AML-193 (cell line): ENCODE results near the gene AMPD1.

Source experiments
- DNase-seq, 2 experiments: peaks; one replicate each; lab custom pipeline; 2025; lab: John Stamatoyannopoulos, UW

AMPD1 gene

DNA sequence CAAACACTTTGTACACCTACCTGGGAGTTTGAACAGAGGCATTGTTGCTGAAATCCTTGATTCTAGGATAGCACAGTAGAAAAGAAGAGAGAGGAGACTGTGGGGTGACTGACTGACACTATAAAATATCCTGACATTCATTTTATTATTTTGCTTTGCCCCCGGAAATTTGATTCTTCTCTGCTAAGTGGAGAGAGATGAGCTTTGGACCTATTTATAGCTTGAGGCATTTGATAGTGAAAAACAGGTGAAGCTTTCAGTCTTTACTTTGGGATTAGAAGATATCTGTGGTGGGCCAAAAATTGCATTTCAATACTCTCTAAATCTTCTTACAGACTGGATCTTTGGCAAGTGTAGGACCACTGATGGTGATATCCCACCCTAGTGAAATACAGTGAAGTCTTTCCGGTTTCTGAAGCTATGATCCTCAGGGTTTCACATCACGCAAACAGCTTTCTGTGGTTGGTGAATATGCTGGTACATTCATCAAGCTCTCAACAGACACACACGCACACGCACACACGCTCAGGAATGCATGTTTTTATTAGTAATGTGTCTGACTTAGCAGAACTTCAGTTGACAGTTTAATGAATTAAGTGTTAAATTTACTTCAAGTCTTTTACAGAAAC, at the start of gene AMPD1:
TSS of gene AMPD1 (minus strand) at position 117 of the 629 bp plus-strand sequence. CDS start at position 42, 75 bp downstream.
- no peak for DNase-seq

DNA sequence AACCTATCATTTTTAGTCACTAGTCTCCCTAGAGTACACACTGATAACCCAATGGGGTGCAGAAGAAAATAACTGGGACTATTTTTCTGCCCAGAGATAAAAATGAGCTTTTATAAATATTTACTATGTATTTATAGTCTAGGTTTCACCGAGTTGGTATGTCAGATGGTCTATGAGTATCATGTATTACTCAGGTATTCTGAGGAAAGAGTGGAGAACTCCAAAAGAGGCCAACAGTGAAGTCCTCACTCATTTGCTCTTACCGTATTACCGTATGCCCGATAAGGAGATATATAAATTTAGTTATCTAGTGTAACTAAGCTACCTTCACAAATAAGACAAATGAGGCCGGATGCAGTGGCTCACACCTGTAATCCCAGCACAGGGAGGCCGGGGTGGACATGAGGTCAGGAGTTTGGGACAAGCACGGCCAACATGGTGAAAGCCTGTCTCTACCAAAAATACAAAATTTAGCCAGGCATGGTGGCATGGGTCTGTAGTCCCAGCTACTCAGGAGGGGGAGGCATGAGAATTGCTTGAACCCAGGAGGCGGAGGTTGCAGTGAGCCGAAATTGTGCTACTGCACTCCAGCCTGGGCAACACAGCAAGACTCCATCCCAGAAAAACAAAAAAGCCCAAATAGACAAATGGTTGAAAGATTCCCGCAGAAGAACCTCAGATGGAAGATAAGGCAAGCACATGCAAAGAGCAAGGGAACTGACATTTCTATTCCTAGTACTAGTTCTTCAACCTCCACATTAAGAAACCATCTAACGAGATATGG, 46.8 kb upstream of the AMPD1 start:
- DNase-seq: no peak

DNA sequence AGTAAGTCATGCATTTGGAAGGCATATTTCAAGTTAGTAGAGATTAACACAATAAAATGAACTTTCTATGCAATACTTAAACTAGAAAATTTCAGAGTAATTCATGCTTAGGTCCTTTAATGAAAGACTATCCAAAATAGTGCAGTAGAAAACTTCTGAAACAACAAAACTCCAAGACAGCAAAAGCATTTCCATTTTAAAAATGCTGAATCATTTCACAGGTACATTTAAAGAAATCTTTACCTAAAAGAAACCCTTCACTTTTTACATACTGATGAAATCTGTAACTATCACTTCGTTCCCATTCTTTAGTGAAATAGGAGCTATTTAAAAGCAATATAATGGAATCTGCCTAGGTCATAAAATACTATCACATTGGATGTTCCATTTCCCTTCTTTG, 45.0 kb upstream of the AMPD1 start:
- DNase-seq: no peak

DNA sequence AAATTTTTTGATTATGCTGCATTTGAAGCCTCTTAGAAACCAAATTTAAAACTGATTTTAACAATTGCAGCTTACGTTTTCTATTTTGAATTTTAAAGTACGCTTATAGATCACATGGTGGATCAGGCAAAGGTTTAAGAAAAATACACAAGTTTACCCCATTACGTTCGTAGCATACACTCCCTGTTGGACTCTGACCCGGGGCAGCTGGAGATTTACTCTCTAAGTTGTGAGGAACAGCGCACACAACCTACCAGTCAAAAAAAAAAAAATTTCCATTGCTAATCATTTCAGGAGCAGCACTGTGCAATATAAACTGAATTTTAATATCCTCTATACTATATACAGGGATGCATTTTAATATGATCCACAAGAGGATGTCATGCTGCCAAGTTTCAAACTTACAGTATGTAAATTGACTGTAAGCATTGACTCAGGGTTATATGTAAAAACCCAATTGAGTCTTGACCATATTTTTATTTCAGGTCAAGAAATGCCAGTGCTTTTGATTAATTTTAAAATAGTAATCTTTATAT, 42.0 kb upstream of the AMPD1 start:
- no peak for DNase-seq

DNA sequence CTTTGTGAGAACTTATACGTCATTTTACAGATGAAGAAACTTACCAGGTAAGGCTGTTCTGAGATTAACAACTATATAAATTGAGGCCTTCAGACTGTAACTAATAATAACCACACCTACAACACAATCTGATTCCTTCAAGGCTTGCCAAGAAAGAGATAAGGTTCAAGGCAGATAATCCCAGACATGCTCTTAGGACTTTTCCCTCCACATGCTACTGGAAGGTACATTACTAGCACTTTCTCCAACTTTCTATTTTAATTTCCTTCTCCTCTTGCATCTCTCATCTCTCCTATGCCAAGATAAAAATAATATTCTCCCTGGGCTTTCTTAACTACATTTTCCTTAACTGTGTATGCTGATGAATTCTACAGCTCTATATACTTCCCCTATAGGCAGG, 40.1 kb upstream of the AMPD1 start:
- no peak for DNase-seq

DNA sequence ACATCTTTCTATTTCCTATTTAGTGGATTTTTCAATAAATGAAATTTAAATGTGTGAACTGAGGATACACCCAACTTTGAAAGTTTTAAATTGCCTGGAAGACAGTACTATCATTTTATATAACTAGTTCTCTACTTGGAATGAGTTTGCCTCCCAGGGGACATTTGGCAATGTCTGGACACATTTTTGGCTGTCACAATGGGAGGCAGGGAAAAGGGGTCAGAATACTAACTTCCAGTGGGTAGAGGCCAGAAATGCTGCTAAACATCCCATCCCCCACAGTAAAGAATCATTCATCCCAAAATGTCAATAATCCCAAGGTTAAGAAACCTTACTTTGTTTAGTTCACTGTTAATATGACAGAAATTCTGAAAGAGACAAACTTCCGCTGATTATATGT, 34.4 kb upstream of the AMPD1 start:
- DNase-seq: no peak

DNA sequence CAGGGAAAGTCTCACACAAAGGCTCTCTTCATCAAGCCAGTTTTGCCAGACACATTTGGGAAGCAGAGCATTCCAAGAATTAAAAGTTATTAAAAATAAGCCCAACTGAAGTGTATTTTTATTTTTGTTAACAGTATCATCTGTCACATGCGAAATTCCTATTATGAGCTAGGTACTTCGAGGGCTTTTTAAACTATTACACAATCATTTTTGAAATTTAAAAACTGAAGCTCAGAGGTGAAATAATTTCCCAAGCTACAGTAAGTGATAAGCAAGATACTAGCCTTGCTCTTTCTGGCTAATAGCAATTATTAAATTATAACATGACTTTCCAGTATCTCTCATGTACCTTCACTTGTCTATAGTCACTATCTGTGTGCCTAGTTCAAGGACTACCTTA, 33.2 kb upstream of the AMPD1 start:
- no peak for DNase-seq

DNA sequence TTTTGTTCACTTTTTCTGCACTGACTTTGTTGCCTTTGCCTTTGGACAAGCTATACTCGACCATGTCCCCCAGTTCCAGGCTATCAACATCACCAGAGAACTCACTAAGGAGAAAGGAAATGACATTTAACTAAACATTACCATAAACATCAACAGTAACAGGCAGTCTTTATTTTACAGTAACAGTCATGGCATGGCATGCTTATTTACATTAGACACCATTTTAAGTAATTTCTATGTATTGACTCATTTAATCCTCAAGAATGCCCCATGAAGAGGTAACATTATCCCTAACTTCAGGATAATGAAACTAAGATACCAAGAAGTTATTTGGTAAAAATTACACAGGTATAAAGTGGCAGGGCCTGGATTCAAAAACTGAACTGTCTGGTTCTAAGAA, 29.9 kb upstream of the AMPD1 start:
- DNase-seq: no peak

DNA sequence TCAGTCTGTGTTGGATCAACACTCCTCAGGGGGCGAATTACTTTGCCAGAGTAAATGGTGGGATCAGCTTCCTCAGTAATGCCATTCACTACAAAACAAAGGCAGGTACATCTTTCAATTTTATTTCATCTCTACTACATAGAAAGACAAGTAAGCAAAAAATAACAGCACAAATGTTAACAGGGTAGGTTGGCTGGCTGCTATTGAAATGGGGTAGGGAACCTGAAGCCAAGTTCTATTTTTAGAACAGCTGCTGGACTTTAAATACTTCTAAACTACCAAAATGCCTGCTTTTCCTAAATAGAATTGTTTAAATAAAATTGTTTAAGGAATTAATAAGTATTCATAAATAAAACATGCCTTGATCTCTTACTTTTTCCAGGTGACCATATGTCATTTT, 28.6 kb upstream of the AMPD1 start:
- no peak for DNase-seq

DNA sequence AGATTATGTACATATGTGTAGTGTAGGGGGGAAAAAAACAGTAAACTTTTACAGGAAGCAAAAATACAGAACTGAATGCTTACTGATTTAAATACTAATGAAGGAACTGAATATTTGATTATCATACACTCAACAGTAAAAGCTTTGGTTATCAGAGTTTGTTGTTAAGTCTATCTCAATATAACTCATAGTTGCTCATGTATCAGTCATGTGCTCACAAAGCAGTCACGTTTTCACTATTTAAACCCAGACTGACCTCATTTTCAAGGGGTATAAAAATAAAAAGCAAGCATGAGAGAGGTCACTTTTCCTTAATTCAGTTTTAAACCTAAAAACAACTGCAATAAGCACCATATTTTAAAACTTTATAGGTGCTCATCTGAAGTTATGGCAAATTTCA, 28.1 kb upstream of the AMPD1 start:
- DNase-seq: no peak

DNA sequence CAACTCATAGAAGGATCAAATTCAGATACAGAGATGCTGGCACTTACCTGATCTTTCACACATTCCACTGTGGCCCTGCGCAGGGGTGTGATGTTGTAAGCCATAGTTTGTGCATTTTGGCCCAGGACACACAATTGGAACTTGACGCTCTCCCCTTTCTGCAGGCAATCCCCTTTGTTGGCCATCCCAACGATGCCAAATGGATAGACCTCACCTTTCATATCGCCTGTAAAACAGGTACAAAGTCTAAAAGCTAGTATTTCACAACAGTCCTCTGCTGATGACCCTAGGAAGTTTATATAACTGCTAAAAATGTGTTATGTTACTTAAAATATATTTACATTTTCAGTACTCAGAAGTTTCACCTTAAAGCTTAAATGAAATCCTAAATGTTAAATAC, 25.1 kb upstream of the AMPD1 start:
- no peak for DNase-seq

DNA sequence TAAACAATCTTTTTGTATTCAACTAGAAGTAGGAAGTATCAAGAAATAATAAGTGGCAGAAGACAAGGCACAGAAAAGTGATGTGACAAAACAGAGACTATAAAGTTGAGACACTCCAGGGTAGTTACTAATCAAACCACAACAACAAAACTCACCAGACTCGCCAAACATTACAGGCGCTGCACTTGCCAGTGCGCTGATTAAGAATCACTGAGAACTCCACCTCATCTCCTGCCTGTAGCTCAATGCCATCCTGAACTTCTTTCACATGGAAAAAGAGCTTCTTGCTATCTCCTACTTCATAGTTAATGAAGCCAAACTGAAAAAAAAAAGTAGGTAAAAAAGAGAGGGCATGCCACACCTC, 24.1 kb upstream of the AMPD1 start:
- DNase-seq: no peak

DNA sequence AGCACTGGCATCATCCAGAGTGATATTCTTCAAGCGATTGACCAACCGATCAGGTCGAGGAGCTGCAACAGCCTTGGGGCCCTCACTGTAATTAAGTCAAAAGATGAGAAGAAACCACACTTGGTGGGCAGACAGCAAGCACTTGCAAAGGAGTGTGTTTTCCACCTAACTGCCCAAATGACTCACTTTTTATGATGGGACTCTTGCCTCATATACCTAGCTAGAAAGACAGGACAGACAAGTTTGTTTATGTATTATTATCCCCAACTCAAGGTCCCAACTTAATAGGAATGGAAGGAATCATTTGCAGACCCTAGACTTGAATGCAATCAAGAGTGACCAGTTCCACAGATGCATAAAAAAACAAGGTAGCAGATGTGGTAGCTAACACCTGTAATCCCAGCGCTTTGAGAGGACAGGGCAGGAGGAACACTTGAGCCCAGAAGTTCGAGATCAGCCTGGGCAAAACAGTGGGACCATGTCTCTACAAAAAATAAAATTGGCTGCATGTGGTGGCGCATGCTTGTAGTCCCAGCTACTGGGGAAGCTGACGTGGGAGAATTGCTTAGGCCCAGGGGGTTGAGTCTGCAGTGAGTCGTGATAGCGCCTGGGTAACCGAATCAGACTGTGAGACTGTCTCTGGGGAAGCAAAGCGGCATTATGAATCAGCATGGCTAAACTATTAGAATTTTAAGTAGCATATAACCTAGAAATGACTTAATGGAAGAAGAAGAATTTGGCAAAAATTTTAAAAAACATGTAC, 23.5 kb upstream of the AMPD1 start:
- no peak for DNase-seq

DNA sequence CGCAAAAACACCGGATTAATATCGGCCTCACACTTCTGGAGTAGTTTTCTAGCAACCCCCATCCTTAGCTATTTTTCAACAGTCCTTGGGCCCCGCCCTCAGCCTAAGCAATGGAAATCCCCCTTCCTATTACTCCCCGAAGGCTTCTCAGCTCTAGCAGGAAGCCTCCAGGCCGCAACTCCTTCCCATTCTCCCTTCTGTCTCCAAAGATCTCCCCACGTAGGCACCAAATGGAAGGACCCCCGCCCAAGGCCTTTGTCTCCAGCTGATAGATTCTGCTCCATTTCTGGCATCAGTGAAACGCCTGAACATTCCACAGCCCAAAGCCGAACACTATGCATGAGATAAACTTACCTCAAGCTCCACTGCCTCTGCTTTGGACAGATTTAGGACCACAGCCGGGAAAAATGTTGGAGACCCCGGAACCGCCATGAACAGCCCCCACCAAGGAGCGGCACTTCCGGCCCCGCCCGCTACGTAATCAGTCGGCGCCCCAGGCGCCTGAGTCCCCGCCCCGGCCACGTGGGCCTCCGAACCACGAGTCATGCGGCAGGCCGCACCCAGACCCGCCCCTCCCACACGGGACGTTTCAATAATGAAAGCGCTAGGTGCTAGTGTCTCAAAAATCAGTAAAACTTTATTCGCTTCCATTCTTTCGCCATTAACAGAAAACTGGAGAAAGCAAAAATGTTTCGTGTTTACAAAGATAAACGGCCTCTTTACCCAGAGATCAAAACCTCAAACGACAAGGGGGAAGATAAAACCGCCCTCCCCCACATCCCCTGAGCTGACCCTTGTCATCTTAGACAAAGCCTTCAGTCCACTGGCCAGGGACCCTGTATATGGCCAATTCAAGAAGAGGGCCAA, 21.2 kb upstream of the AMPD1 start, which contains the start of gene NRAS:
TSS of gene NRAS (minus strand) at position 468 of the 867 bp plus-strand sequence. CDS start 611 bp downstream, outside the sequence.
- DNase-seq: peak; percentile 69 to 71

DNA sequence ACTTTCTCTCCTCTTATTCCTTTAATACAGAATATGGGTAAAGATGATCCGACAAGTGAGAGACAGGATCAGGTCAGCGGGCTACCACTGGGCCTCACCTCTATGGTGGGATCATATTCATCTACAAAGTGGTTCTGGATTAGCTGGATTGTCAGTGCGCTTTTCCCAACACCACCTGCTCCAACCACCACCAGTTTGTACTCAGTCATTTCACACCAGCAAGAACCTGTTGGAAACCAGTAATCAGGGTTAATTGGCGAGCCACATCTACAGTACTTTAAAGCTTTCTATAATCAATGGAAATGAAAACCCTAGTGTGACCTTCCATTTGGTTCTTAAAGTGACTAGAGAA, 20.6 kb upstream of the AMPD1 start:
- DNase-seq: no peak

DNA sequence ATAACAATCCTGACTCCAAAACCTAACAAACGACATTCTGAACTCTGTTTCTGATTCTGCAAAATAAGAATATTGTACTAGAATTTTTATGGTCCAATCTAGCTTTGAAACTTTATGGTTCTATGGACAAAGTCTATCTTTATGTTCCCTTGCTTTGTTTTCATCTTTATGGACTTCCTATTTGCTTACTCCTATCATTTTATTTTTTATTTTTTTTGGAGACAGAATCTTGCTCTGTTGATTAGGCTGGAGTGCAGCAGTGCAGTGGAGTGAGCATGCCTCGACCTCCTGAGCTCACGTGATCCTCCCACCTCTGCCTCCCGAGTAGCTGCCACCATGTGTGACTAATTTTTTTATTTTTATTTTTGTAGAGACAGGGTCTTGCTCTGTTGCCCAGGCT, 17.6 kb upstream of the AMPD1 start:
- DNase-seq: no peak

DNA sequence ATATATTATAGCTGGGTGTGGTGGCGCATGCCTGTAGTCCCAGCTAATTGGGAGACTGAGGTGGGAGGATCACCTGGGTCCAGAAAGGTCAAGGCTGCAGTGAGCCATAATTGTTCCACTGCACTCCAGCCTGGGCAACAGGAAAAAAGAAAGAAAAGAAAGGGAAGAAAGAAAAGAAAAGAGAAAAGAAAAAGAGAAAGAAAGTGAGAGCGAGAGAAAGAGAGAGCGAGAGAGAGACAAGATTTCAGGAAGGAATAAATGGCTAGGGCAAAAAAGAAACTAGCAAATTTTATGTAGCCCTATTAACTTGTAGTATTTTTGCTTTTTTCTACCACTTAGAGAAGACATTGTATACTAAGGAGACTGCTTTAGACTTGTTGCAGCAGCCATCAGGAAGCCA, 15.0 kb upstream of the AMPD1 start:
- no peak for DNase-seq

DNA sequence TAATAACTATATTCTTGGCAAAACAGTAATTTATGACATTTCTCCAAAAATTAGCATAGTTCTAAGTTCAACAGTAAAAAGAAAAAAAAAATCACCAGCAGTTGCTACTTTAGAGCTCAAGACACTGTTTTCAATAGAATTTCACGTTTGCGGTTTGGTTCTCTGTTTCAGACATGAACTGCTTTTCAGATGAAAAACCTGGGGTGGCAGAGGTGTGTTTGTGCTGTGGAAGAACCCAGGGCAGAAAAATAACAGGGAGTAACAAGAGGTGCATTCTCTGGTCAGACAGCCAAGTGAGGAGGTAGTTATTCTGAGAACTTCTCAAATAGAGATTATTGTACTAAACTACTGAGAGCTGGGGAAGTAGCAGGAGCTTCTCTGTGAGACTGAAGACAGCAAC, 12.3 kb upstream of the AMPD1 start:
- no peak for DNase-seq

DNA sequence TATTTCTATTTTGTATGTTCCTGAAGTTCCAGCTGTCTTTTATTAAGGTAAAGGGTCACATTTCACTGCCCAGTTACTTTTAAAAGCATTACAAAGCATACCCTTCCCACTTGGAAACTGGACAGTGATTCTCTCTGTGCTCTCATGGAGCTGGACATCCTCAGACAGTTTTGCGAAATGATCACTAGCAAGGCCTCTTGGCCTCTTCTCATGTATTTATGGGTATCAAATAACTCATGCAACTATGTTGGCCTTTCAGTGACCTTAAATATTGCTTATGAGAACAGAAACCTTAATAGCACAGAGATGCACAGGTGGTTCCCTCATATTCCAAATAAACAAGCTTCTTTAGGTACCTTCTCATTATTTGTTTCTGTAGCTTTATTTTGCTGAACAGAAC, 7.9 kb upstream of the AMPD1 start:
- DNase-seq: no peak

DNA sequence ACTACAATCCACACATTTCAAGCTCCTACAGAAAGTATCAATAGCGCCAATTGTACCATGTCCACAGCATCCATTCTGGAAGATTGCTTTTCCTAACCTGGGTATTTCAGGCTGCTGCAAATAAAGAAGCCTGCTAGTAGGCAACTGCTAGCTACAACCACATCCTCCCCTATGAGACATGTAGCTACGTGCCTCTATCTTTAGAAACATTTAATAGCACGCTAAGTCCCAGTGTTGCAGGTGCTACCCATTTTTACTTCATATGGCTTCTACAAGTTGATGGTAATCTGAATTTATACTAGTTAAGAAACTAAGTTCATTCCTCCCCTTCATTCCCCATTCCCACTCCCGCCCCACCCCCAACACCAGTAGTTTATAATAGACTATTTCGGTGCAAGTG, 7.4 kb upstream of the AMPD1 start:
- DNase-seq: no peak

DNA sequence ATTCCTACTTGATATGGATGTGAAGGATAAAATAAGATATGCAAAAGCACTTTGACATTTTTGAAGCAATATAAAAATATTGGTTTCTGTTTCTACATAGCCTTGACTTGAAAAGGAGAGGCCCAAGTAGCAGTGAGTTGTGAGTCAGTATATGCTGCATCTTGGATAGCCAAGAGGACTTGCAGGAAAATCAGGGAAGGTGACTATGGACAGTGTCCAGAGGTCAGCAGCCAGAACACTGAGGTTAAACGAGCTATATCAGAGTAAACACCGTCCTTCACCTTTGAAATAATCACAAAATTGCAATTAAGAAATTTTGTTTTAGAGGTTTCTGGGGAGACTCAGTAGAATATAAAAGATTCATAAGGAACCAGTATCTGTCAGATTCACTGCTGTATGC, 6.6 kb upstream of the AMPD1 start:
- DNase-seq: no peak

DNA sequence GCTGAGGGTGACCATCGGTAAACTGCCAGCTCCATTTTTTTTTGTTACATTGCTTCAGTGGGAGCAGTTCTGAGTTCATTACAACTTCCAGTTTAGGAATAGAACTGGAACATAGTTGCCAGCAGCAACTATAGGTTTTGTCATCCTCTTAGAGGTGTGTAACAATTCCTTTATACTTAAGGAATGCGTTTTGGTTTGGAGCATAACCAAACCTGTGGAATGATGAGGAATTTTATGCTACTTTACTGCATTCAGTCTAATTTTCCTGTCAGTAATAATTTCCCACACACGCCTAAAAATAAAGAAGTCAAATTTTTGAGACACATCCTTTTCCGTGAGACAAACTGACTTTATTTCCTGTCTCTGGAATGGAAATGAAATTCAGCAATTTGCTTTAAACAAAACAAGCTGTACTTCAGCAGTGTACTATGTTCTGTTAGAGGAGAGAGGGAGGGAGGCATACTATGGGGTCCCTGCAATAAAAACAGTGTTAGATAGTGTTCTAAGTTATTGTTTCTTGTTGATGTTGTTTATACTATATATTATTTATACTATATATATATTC, 4.8 kb upstream of the AMPD1 start:
- no peak for DNase-seq
